Kidney epithelial cell (primary cell): ENCODE data around the gene SPN. TPM values are rescaled to one million over a fixed set of nuclear protein-coding genes. Genes with fewer than 3 reads are reported as not detected.
A peak's percentile ranks its signal among the peaks of the same experiment; 100 is the strongest.
"Not testable (repeated sequence)": the region's sequence is repeated elsewhere in the genome, so short reads cannot be mapped to it uniquely, and the experiment has no call there.

Experiments
- DNase-seq: peaks from one replicate; pipeline ENCODE4 v3.0.0-alpha.2; 2010; ENCODE audit warnings: low read depth
- H3K27me3 ChIP-seq: 2 replicates; pipeline ENCODE4 v1.6.0; 2011; ENCODE audit warnings: low read length; ENCODE audit not compliant: control insufficient read depth, insufficient read depth
- H3K36me3 ChIP-seq: 2 replicates; pipeline ENCODE4 v1.5.1; 2011; ENCODE audit warnings: low read length; ENCODE audit not compliant: control insufficient read depth, insufficient read depth
- H3K4me3 ChIP-seq: 2 replicates; pipeline ENCODE4 v1.5.1; 2011; ENCODE audit warnings: low read depth, mild to moderate bottlenecking, control low read depth, low read length
- CTCF ChIP-seq: IDR thresholded peaks from 2 replicates; pipeline ENCODE4 v1.5.1; 2011; ENCODE audit warnings: mild to moderate bottlenecking, moderate library complexity, low read length, control low read depth, inconsistent platforms; ENCODE audit not compliant: insufficient read depth, poor library complexity, severe bottlenecking
- total RNA-seq: library from RNA; depleted of rRNA; stranded (reverse); fragments of >200 nt; gene quantifications from 2 replicates; pipeline ENCODE4 v1.2.3, GENCODE V29; 2015

Gene SPN
- total RNA-seq, 1 donor from 2014 or later, result 1.0 TPM

- no peak overlapping the region for H3K4me3 ChIP-seq
- TF ChIP-seq CTCF, result no peak
Measured at GRCh38 chr16:29708917-29709600, 46.0 kb downstream of the SPN start.

GRCh38 chr16:29709657-29710056 lies 46.6 kb downstream of the SPN start:
- not testable (repeated sequence) for H3K4me3 ChIP-seq, H3K36me3 ChIP-seq, H3K27me3 ChIP-seq, DNase-seq

More at GRCh38 chr16:29708917-29709600, 46.0 kb downstream of the SPN start:
- H3K27me3 ChIP-seq, result no peaks in the 10 kb centered on the region
- DNase-seq, result no peak
- H3K36me3 ChIP-seq, result no peaks in the 10 kb centered on the region

- peak; percentile 63 for TF ChIP-seq CTCF
- Histone ChIP-seq H3K4me3 (no peak overlapping the region), H3K27me3 (no peaks in the 10 kb centered on the region), H3K36me3 (no peaks in the 10 kb centered on the region)
- peak; percentile 57 for DNase-seq
Measured at GRCh38 chr16:29710227-29711219, 47.5 kb downstream of the SPN start.

- Histone ChIP-seq H3K4me3 (no peak overlapping the region), H3K27me3 (no peaks in the 10 kb centered on the region), H3K36me3 (no peaks in the 10 kb centered on the region)
- no peak for TF ChIP-seq CTCF
- no peak for DNase-seq
Measured at GRCh38 chr16:29712809-29713208, 49.8 kb downstream of the SPN start.

- Histone ChIP-seq H3K4me3 (no peak overlapping the region), H3K36me3 (no peaks in the 10 kb centered on the region), H3K27me3 (no peaks in the 10 kb centered on the region)
- TF ChIP-seq CTCF, result no peak
- no peak for DNase-seq
Measured at GRCh38 chr16:29714396-29714795, 51.3 kb downstream of the SPN start.

- H3K4me3 ChIP-seq, result no peak overlapping the region
- H3K36me3 ChIP-seq, result no peaks in the 10 kb centered on the region
- H3K27me3 ChIP-seq, result no peaks in the 10 kb centered on the region
- TF ChIP-seq CTCF, result no peak
- no peak for DNase-seq
Measured at GRCh38 chr16:29714972-29715371, 51.9 kb downstream of the SPN start.
